Testis (tissue), 2 donors: ENCODE measurements around the gene EPHA6.

Experiments
- POLR2A ChIP-seq: fragments of 450-650 bp; IDR thresholded peaks from one replicate; pipeline ENCODE4 v1.6.1; 2017; ENCODE audit warnings: antibody characterized with exemption, mild to moderate bottlenecking, moderate library complexity
- TF ChIP-seq, protein P1 (sequence below), 3 experiments: fragments of 450-650 bp in 2 of 3; fragments of 200-600 bp in 1 of 3; sonication (generic) in 1 of 3; IDR thresholded peaks; one replicate each; pipeline ENCODE4 v1.5.1; 2016 to 2019; ENCODE audit warnings: antibody characterized with exemption in 3 of 3, mild to moderate bottlenecking in 2 of 3, moderate library complexity in 1 of 3

DNA sequence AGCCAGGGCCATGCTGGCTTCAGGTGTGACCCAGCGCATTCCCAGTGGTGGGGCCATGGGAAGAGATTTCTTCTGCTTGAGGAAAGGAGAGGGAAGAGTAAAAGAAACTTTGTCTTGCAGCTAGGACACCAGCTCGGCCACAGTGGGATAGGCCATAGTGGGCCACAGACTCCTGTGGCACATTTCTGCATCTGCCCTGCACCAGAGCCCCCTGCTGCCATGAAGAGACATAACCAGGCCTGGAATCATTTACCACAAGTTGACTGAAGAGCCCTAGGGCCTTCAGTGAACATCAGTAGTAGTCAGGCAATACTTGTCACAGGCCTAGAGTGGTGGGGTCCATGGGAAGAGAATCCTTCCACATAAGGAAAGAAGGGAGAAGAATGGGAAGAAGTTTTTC lies 538.8 kb downstream of the EPHA6 start:
- TF ChIP-seq, protein P1, sequence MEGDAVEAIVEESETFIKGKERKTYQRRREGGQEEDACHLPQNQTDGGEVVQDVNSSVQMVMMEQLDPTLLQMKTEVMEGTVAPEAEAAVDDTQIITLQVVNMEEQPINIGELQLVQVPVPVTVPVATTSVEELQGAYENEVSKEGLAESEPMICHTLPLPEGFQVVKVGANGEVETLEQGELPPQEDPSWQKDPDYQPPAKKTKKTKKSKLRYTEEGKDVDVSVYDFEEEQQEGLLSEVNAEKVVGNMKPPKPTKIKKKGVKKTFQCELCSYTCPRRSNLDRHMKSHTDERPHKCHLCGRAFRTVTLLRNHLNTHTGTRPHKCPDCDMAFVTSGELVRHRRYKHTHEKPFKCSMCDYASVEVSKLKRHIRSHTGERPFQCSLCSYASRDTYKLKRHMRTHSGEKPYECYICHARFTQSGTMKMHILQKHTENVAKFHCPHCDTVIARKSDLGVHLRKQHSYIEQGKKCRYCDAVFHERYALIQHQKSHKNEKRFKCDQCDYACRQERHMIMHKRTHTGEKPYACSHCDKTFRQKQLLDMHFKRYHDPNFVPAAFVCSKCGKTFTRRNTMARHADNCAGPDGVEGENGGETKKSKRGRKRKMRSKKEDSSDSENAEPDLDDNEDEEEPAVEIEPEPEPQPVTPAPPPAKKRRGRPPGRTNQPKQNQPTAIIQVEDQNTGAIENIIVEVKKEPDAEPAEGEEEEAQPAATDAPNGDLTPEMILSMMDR (IDR thresholded peaks at IDR 0.05), result no peak
- TF ChIP-seq POLR2A, result no peak
